Stimulated activated CD4-positive, alpha-beta T cell treated with anti-CD3 and anti-CD28 coated beads, Interleukin-4, amount 100 ng/mL, for 4 hours (primary cell): ENCODE measurements around the gene KCNN1.
"Not testable (repeated sequence)": the region's sequence is repeated elsewhere in the genome, so short reads cannot be mapped to it uniquely, and the experiment has no call there.

Experiments
- DNase-seq, 2 experiments: peaks; one replicate each; pipeline ENCODE4 v3.0.0-alpha.2; 2020

Gene KCNN1

DNA sequence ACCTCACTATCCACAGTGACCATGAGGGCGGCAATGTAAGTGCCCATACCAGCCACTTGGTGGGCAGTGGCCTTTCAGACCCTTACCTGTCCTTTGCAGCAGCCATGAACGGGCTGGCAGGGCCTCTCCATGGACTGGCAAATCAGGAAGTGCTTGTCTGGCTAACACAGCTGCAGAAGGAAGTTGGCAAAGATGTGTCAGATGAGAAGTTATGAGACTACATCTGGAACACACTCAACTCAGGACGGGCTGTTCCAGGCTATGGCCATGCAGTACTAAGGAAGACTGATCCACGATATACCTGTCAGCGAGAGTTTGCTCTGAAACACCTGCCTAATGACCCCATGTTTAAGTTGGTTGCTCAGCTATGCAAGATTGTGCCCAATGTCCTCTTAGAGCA, 64.5 kb downstream of the KCNN1 start:
- not testable (repeated sequence) for DNase-seq

DNA sequence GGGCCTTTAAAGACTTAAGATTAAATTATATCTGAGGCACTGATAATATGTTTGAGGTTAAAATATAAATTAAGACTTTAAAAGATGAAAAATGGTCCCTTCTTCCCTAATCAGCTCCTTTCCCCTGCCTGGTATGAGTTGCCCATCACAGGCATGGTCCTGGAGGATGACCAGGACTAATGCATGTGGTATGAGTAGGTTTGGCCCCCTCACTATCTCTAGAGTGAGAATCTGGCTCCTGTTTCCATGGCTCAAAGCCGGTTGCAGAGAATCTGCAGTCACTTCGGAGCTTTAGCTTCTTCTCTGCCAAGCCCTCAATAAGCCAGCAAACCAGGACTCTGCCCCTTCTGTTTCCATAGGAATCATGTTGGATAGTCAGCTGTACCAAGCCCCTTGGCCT, 65.2 kb downstream of the KCNN1 start:
- DNase-seq, result not testable (repeated sequence)

GRCh38 chr19:18041054-18041453, 74.1 kb downstream of the KCNN1 start:
- no peak for DNase-seq

- no peak for DNase-seq
Observed at GRCh38 chr19:18043676-18044075, 76.8 kb downstream of the KCNN1 start.

GRCh38 chr19:18044825-18045304, 78.0 kb downstream of the KCNN1 start:
- DNase-seq, result peak; percentile 76 to 86

- no peak for DNase-seq
Observed at GRCh38 chr19:18045307-18046050, 78.6 kb downstream of the KCNN1 start.

DNA sequence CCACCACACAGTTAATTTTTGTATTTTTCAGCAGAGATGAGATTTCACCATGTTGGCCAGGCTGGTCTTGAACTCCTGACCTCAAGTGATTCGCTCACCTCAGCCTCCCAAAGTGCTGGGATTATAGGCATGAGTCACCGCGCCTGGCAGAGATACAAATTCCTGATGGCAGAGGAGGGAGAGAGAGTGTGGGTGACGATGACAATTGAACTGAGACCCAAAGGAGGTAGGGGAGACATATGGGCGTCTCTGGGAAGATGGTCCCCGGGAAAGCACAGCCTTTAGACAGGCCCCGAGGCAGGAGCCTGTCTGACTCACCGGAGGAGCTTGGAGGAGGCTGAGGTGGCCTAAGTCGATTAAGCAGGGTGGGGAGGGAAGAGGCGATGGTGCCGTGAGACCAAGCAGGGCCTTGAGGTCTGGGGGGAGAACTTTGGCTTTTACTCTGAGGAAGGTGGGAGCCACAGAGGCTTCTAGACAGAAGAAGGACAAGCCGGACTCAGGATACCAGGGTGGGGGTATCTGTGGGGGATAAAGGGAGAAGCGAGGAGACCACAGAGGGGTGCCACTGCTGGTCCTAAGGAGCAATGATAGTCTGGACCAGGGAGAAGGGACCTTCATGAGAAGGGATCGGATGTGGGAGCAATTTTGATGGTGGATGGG, 79.3 kb downstream of the KCNN1 start:
- no peak for DNase-seq

DNA sequence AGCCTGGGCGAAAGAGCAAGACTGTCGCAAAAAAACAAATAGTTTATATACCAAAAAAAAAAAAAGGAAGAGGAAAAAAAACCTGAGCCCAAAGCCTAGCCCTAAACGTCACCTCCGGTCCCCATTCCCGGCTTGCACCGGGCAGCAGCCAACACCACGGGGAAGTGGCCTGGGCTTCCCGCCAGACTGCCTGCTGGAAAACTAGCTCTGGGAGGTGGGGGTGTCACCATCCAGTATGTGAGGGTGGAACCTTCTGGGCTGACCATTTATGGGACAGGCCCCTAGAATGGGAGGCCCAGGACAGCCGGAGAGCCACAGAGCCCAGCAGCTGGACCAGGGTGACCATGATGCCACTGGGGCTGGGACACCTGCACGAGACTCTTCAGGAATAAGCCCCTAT, 82.5 kb downstream of the KCNN1 start:
- DNase-seq, result no peak
